HepG2 (cell line): ENCODE measurements around the gene RNF126. TPM values are rescaled to one million over a fixed set of nuclear protein-coding genes. Genes with fewer than 3 reads are reported as not detected.
A peak's percentile ranks its signal among the peaks of the same experiment; 100 is the strongest.

Source experiments
- CBX1 ChIP-seq: IDR thresholded peaks from one replicate; pipeline ENCODE4 v1.6.1; 2016; ENCODE audit warnings: antibody characterized with exemption, low read depth
- ERF ChIP-seq: IDR thresholded peaks from 2 replicates; pipeline ENCODE4 v1.6.1; 2018; ENCODE audit warnings: missing biosample characterization, missing genetic modification reagents
- HIVEP1 ChIP-seq: sonication (generic); formaldehyde crosslinking; IDR thresholded peaks from 2 replicates; pipeline ENCODE4 v1.4.0; 2020; ENCODE audit warnings: mild to moderate bottlenecking, missing genetic modification reagents
- KDM5A ChIP-seq: fragments of 200-600 bp; sonication (generic); IDR thresholded peaks from 2 replicates; pipeline ENCODE4 v1.7.0; 2018; ENCODE audit warnings: antibody characterized with exemption, mild to moderate bottlenecking, low read length, borderline replicate concordance
- KLF6 ChIP-seq: IDR thresholded peaks from 2 replicates; pipeline ENCODE4 v1.8.0; 2016; ENCODE audit warnings: missing biosample characterization, missing genetic modification reagents
- PREB ChIP-seq: sonication (generic); formaldehyde crosslinking; IDR thresholded peaks from 2 replicates; pipeline ENCODE4 v1.4.0; 2020; ENCODE audit warnings: missing genetic modification reagents
- TAF1 ChIP-seq: sonication (generic); formaldehyde crosslinking; IDR thresholded peaks from 2 replicates; pipeline ENCODE4 v1.4.0; 2020; ENCODE audit warnings: missing genetic modification reagents
- TERF1 ChIP-seq: sonication (generic); formaldehyde crosslinking; IDR thresholded peaks from 2 replicates; pipeline ENCODE4 v1.8.0; 2022; ENCODE audit warnings: mild to moderate bottlenecking, missing genetic modification reagents, moderate library complexity
- ZFP90 ChIP-seq: sonication (generic); formaldehyde crosslinking; IDR thresholded peaks from 2 replicates; pipeline ENCODE4 v1.8.0; 2022; ENCODE audit warnings: missing genetic modification reagents, mild to moderate bottlenecking, inconsistent platforms, borderline replicate concordance
- ZNF224 ChIP-seq: sonication (generic); formaldehyde crosslinking; IDR thresholded peaks from 2 replicates; pipeline ENCODE4 v1.5.0; 2020; ENCODE audit warnings: mild to moderate bottlenecking, missing genetic modification reagents
- ZNF343 ChIP-seq: sonication (generic); formaldehyde crosslinking; IDR thresholded peaks from 2 replicates; pipeline ENCODE4 v1.4.0; 2020; ENCODE audit warnings: mild to moderate bottlenecking, missing genetic modification reagents
- ZNF512B ChIP-seq: sonication (generic); formaldehyde crosslinking; IDR thresholded peaks from 2 replicates; pipeline ENCODE4 v1.5.1; 2020; ENCODE audit warnings: missing genetic modification reagents, mild to moderate bottlenecking, borderline replicate concordance
- ZNF546 ChIP-seq: sonication (generic); formaldehyde crosslinking; conservative IDR thresholded peaks from 2 replicates; pipeline ENCODE4 v1.8.1; 2023; ENCODE audit warnings: mild to moderate bottlenecking, missing genetic modification reagents
- ZNF552 ChIP-seq: sonication (generic); formaldehyde crosslinking; IDR thresholded peaks from 2 replicates; pipeline ENCODE4 v1.9.0; 2022; ENCODE audit warnings: missing genetic modification reagents, mild to moderate bottlenecking, borderline replicate concordance
- ZNF558 ChIP-seq: sonication (generic); formaldehyde crosslinking; IDR thresholded peaks from 2 replicates; pipeline ENCODE4 v1.9.0; 2022; ENCODE audit warnings: mild to moderate bottlenecking, missing genetic modification reagents, borderline replicate concordance
- polyA plus RNA-seq, 8 experiments: library from polyadenylated mRNA; depleted of rRNA in 3 of 8; stranded (reverse) in 7 of 8; unstranded in 1 of 8; fragments of >200 nt; fragmentation: Illumina TruSeq in 4 of 8; extraction: Trizol in 4 of 8; gene quantifications; 2 replicates each; pipeline versions ENCODE4 v1.2.1 to v1.2.3, GENCODE V29; 2011 to 2016; ENCODE audit warnings: low read depth in 4 of 8, missing spikeins in 1 of 8, mixed read lengths in 1 of 8; ENCODE audit not compliant: insufficient read depth in 1 of 8
- total RNA-seq, 5 experiments: library from RNA; depleted of rRNA; stranded (reverse); fragments of >200 nt; fragmentation: Illumina TruSeq; extraction: Trizol; gene quantifications; 2 replicates each; pipeline ENCODE4 v1.2.3, GENCODE V29; 2016; ENCODE audit warnings: low read depth in 1 of 5
- TF ChIP-seq, protein P1 (sequence below): sonication (generic); formaldehyde crosslinking; IDR thresholded peaks from 2 replicates; pipeline ENCODE4 v1.5.1; 2020; ENCODE audit warnings: mild to moderate bottlenecking, missing genetic modification reagents, moderate library complexity
- TF ChIP-seq, protein P2 (sequence below): sonication (generic); formaldehyde crosslinking; IDR thresholded peaks from 2 replicates; pipeline ENCODE4 v1.9.0; 2022; ENCODE audit warnings: missing genetic modification reagents, mild to moderate bottlenecking, borderline replicate concordance

RNF126 gene
- total and polyA plus RNA-seq, 2 of the 13 experiments (the other 11 are each of a cell fraction or from before 2014, with no cell fraction given), result 23.2 to 34.0 TPM

- TF ChIP-seq ZNF512B (CRISPR knock-in tag) (no peak), PREB (CRISPR knock-in tag) (no peak), ZNF546 (CRISPR knock-in tag) (no peak), ZFP90 (CRISPR knock-in tag) (no peak), ZNF224 (0 out of 2 replicates have a peak, but pooled peaks have one; percentile 16), ZNF558 (CRISPR knock-in tag) (no peak), TERF1 (CRISPR knock-in tag) (no peak), ERF (CRISPR knock-in tag) (peak; percentile 21; the same call in 1 of the 2 replicates), KLF6 (CRISPR knock-in tag) (peak; percentile 53; the same call in 1 of the 2 replicates), ZNF552 (CRISPR knock-in tag) (no peak), HIVEP1 (CRISPR knock-in tag) (peak; percentile 39; the same call in 1 of the 2 replicates), ZNF343 (CRISPR knock-in tag) (no peak), CBX1 (no peak), TAF1 (CRISPR knock-in tag) (peak; percentile 52; the same call in 1 of the 2 replicates), KDM5A (0 out of 2 replicates have a peak, but pooled peaks have one; percentile 5)
- TF ChIP-seq, protein P1, sequence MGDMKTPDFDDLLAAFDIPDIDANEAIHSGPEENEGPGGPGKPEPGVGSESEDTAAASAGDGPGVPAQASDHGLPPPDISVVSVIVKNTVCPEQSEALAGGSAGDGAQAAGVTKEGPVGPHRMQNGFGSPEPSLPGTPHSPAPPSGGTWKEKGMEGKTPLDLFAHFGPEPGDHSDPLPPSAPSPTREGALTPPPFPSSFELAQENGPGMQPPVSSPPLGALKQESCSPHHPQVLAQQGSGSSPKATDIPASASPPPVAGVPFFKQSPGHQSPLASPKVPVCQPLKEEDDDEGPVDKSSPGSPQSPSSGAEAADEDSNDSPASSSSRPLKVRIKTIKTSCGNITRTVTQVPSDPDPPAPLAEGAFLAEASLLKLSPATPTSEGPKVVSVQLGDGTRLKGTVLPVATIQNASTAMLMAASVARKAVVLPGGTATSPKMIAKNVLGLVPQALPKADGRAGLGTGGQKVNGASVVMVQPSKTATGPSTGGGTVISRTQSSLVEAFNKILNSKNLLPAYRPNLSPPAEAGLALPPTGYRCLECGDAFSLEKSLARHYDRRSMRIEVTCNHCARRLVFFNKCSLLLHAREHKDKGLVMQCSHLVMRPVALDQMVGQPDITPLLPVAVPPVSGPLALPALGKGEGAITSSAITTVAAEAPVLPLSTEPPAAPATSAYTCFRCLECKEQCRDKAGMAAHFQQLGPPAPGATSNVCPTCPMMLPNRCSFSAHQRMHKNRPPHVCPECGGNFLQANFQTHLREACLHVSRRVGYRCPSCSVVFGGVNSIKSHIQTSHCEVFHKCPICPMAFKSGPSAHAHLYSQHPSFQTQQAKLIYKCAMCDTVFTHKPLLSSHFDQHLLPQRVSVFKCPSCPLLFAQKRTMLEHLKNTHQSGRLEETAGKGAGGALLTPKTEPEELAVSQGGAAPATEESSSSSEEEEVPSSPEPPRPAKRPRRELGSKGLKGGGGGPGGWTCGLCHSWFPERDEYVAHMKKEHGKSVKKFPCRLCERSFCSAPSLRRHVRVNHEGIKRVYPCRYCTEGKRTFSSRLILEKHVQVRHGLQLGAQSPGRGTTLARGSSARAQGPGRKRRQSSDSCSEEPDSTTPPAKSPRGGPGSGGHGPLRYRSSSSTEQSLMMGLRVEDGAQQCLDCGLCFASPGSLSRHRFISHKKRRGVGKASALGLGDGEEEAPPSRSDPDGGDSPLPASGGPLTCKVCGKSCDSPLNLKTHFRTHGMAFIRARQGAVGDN (CRISPR knock-in tag), result peak; percentile 50; the same call in 1 of the 2 replicates
- TF ChIP-seq, protein P2, sequence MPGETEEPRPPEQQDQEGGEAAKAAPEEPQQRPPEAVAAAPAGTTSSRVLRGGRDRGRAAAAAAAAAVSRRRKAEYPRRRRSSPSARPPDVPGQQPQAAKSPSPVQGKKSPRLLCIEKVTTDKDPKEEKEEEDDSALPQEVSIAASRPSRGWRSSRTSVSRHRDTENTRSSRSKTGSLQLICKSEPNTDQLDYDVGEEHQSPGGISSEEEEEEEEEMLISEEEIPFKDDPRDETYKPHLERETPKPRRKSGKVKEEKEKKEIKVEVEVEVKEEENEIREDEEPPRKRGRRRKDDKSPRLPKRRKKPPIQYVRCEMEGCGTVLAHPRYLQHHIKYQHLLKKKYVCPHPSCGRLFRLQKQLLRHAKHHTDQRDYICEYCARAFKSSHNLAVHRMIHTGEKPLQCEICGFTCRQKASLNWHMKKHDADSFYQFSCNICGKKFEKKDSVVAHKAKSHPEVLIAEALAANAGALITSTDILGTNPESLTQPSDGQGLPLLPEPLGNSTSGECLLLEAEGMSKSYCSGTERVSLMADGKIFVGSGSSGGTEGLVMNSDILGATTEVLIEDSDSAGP, result no peak; the same call in 1 of the 2 replicates
Measured at GRCh38 chr19:632579-633067, 30.4 kb downstream of the RNF126 start (continued).
